HCT116 (cell line): ENCODE measurements around the gene AUTS2. TPM values are rescaled to one million over a fixed set of nuclear protein-coding genes. Genes with fewer than 3 reads are reported as not detected.

Source experiments
- ATAC-seq: fragments of 200-7000 bp; cut with Tn5 transposase; 2 replicates; pipeline ENCODE4 v1.9.1; 2020; ENCODE audit warnings: mild to moderate bottlenecking, moderate library complexity
- BruUV-seq: library from RNA; stranded (reverse); fragments of 400-500 nt; replicated peaks from 2 replicates; lab custom pipeline; 2021; lab: Mats Ljungman, UMichigan
- CTCF ChIA-PET: fragments of 300-600 bp; sonication (Branson Sonifier 250); formaldehyde crosslinking; loops from one replicate; lab custom pipeline; 2021; ENCODE audit warnings: antibody characterized with exemption; lab: Charles Lee
- POLR2A ChIA-PET: fragments of 300-600, 350-600 bp; sonication (Branson Sonifier 250); formaldehyde crosslinking; loops from one replicate; lab custom pipeline; 2021; ENCODE audit warnings: antibody characterized with exemption; lab: Charles Lee
- RAD21 ChIA-PET, 2 experiments: fragments of 300-600 bp; sonication (Branson Sonifier 250); formaldehyde crosslinking; loops; one replicate each; lab custom pipeline; 2023; ENCODE audit warnings: low total read pairs in 2 of 2; ENCODE audit not compliant: uncharacterized antibody in 2 of 2, unreplicated experiment in 2 of 2, low non-redundant PET in 1 of 2; lab: Charles Lee
- DNase-seq: peaks from one replicate; pipeline ENCODE4 v3.0.0-alpha.2; 2010; ENCODE audit warnings: low read depth, low spot score
- H2AFZ ChIP-seq: fragments of 200-600 bp; shearing (Covaris generic), sonication (generic); 2 replicates; pipeline ENCODE4 v1.6.1; 2017; ENCODE audit warnings: low read depth, mixed run types, mixed read lengths, antibody characterized with exemption, low read length; ENCODE audit not compliant: poor library complexity, severe bottlenecking
- H3K27ac ChIP-seq: 2 replicates; pipeline ENCODE4 v1.5.1; 2012; ENCODE audit warnings: low read depth, low read length
- H3K27me3 ChIP-seq: fragments of 200-600 bp; sonication (generic); 2 replicates; pipeline ENCODE4 v1.6.1; 2016; ENCODE audit warnings: mixed run types, low read length, mixed read lengths; ENCODE audit not compliant: insufficient read depth
- H3K36me3 ChIP-seq, 2 experiments: fragments of 200-500 bp in 1 of 2; fragments of 200-600 bp in 1 of 2; sonication (Bioruptor generic) in 1 of 2; sonication (generic) in 1 of 2; 2 replicates each; pipeline versions ENCODE4 v1.5.1 to v1.6.1; 2014 to 2016; ENCODE audit warnings: low read length in 2 of 2, inconsistent platforms in 1 of 2, mixed read lengths in 1 of 2, mixed run types in 1 of 2; ENCODE audit not compliant: insufficient read depth in 2 of 2, control insufficient read depth in 1 of 2
- H3K4me1 ChIP-seq, 2 experiments: fragments of 200-600 bp in 1 of 2; sonication (generic) in 1 of 2; 2 replicates each; pipeline versions ENCODE4 v1.5.1 to v1.6.1; 2012 to 2017; ENCODE audit warnings: low read length in 2 of 2, inconsistent platforms in 1 of 2, mild to moderate bottlenecking in 1 of 2, mixed read lengths in 1 of 2, mixed run types in 1 of 2, moderate library complexity in 1 of 2; ENCODE audit not compliant: insufficient read depth in 2 of 2, control insufficient read depth in 1 of 2
- H3K4me2 ChIP-seq: fragments of 200-600 bp; sonication (generic); 2 replicates; pipeline ENCODE4 v1.6.1; 2017; ENCODE audit warnings: mixed run types, low read length, mixed read lengths
- H3K4me3 ChIP-seq, 2 experiments: fragments of 200-600 bp in 1 of 2; sonication (generic) in 1 of 2; replicated peaks in 1 of 2; 2 replicates each; pipeline ENCODE4 v1.5.1; 2011 to 2016; ENCODE audit warnings: low read length in 2 of 2, control low read depth in 1 of 2, low read depth in 1 of 2, mild to moderate bottlenecking in 1 of 2, mixed read lengths in 1 of 2, mixed run types in 1 of 2
- H3K79me2 ChIP-seq: fragments of 200-600 bp; sonication (generic); 2 replicates; pipeline ENCODE4 v1.6.1; 2017; ENCODE audit warnings: mild to moderate bottlenecking, mixed run types, low read length, moderate library complexity, mixed read lengths; ENCODE audit not compliant: insufficient read depth
- H3K9ac ChIP-seq: fragments of 200-600 bp; sonication (generic); 2 replicates; pipeline ENCODE4 v1.6.1; 2016; ENCODE audit warnings: low read length, mixed read lengths
- H3K9me2 ChIP-seq: fragments of 200-600 bp; sonication (generic), shearing (Covaris generic); 2 replicates; pipeline ENCODE4 v1.6.1; 2017; ENCODE audit warnings: mixed run types, mild to moderate bottlenecking, moderate library complexity; ENCODE audit not compliant: insufficient read depth
- H3K9me3 ChIP-seq, 2 experiments: fragments of 200-500 bp in 1 of 2; fragments of 200-600 bp in 1 of 2; sonication (Bioruptor generic) in 1 of 2; sonication (generic) in 1 of 2; 2 replicates each; pipeline ENCODE4 v1.6.1; 2014 to 2017; ENCODE audit warnings: low read length in 2 of 2, mixed read lengths in 2 of 2, inconsistent platforms in 1 of 2, low read depth in 1 of 2, mild to moderate bottlenecking in 1 of 2, mixed run types in 1 of 2, moderate library complexity in 1 of 2; ENCODE audit not compliant: control insufficient read depth in 1 of 2, insufficient read depth in 1 of 2
- H4K20me1 ChIP-seq: fragments of 200-600 bp; sonication (generic), shearing (Covaris generic); 2 replicates; pipeline ENCODE4 v1.6.1; 2017; ENCODE audit warnings: mixed run types, mild to moderate bottlenecking, moderate library complexity; ENCODE audit not compliant: insufficient read depth
- EGR1 ChIP-seq: IDR thresholded peaks from 2 replicates; pipeline ENCODE4 v1.6.1; 2012; ENCODE audit warnings: low read depth
- POLR2AphosphoS5 ChIP-seq: IDR thresholded peaks from 2 replicates; pipeline ENCODE4 v1.6.1; 2011; ENCODE audit warnings: mild to moderate bottlenecking, low read depth, low read length, moderate library complexity
- SIN3A ChIP-seq: IDR thresholded peaks from 2 replicates; pipeline ENCODE4 v1.6.1; 2012; ENCODE audit warnings: low read depth
- ZNF274 ChIP-seq: fragments of 200-500 bp; sonication (Bioruptor generic); IDR thresholded peaks from 2 replicates; pipeline ENCODE4 v1.6.1; 2014; ENCODE audit warnings: mild to moderate bottlenecking, low read depth, low read length, inconsistent platforms
- intact Hi-C: fragments of 100-400 bp; cut with micrococcal nuclease; formaldehyde crosslinking; loops from 2 replicates; pipeline ENCODE4 v1.10.0; 2022
- total RNA-seq: library from RNA; stranded (reverse); gene quantifications from one replicate; pipeline ENCODE4 v1.2.1, GENCODE V29; 2021; ENCODE audit not compliant: unreplicated experiment
- TF ChIP-seq, protein P1 (sequence below): IDR thresholded peaks from 2 replicates; pipeline ENCODE4 v1.6.1; 2011; ENCODE audit warnings: mild to moderate bottlenecking, low read length, moderate library complexity; ENCODE audit not compliant: insufficient replicate concordance; ENCODE audit errors: extremely low read depth

Gene AUTS2
- total RNA-seq, 1 experiment from 2014 or later, result 0.93 TPM

DNA sequence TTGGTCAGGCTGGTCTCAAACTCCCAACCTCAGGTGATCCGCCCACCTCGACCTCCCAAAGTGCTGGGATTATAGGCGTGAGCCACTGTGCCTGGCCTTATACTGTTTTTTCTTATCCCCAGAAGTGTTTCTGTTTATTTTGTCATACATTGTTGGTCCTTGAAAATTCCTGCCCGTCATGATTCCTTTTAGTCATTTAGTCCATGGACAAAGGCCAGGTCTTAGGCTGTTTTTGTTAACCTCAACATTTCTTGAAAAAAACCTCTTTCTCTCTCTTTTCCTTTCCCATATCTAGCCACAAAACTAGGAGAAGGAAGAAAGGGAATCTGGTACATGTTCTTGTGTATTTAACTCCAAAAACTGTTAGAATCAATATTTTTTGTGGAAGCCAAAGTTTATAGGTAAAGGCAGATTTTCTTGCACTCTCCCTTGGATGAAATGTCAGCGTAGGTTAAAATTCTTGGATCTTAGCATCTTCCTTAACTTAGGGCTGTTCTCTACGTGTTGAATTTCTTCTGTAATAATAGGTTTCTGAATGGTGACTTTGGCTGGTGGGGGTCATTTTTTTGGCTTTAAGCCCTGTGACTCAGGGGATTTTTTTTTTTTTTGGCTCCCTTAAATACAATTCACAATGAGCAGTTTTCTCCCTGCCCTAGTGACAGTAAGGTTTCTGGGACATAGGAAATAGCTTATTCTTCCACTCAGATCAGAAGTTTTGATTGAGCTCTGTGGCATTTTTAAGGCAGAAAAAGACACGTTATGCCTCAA is 500.8 kb downstream of the AUTS2 start:
- POLR2A ChIA-PET, result no interaction called here
- no TSS peak for BruUV-seq

GRCh38 chr7:70104243-70104642 is 506.0 kb downstream of the AUTS2 start:
- peaks cover 9 to 16% of the 10 kb centered on the region in 2 experiments; a peak in 2 of 4 replicates for H3K9me3 ChIP-seq
- no peak for TF ChIP-seq SIN3A
- RAD21 ChIA-PET, result no interaction called here
- no peaks in the 10 kb centered on the region for H3K27me3 ChIP-seq
- no peaks in the 10 kb centered on the region for H4K20me1 ChIP-seq
- DNase-seq, result no peak
- H3K4me1 ChIP-seq, result no peaks in the 10 kb centered on the region
- no peaks in the 10 kb centered on the region for H3K36me3 ChIP-seq
- no peak overlapping the region for H3K4me3 ChIP-seq
- H3K9ac ChIP-seq, result no peak overlapping the region
- H3K27ac ChIP-seq, result no peak overlapping the region
- ATAC-seq, result no peak
- POLR2A ChIA-PET, result no interaction called here
- CTCF ChIA-PET, result no interaction called here
- no peak overlapping the region for H2AFZ ChIP-seq
- intact Hi-C loops, result loop anchor here (10.0 kb wide), 1 partner anchor 59 kb away; no protein-coding TSS in a partner anchor
- BruUV-seq, result no TSS peak
- no peak overlapping the region for H3K4me2 ChIP-seq
- H3K9me2 ChIP-seq, result no peaks in the 10 kb centered on the region
- H3K79me2 ChIP-seq, result no peaks in the 10 kb centered on the region

More for the DNA sequence above, 500.8 kb downstream of the AUTS2 start:
- TF ChIP-seq POLR2AphosphoS5 (no peak), EGR1 (no peak), ZNF274 (no peak)
- TF ChIP-seq, protein P1, sequence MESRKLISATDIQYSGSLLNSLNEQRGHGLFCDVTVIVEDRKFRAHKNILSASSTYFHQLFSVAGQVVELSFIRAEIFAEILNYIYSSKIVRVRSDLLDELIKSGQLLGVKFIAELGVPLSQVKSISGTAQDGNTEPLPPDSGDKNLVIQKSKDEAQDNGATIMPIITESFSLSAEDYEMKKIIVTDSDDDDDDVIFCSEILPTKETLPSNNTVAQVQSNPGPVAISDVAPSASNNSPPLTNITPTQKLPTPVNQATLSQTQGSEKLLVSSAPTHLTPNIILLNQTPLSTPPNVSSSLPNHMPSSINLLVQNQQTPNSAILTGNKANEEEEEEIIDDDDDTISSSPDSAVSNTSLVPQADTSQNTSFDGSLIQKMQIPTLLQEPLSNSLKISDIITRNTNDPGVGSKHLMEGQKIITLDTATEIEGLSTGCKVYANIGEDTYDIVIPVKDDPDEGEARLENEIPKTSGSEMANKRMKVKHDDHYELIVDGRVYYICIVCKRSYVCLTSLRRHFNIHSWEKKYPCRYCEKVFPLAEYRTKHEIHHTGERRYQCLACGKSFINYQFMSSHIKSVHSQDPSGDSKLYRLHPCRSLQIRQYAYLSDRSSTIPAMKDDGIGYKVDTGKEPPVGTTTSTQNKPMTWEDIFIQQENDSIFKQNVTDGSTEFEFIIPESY, result no peak
- Histone ChIP-seq H3K9me3 (peaks cover 10% of the 10 kb centered on the region in 2 experiments; a peak in 2 of 4 replicates), H3K4me2 (no peak overlapping the region), H3K4me1 (no peaks in the 10 kb centered on the region), H3K79me2 (no peaks in the 10 kb centered on the region), H3K36me3 (no peaks in the 10 kb centered on the region), H3K27me3 (no peaks in the 10 kb centered on the region), H3K9me2 (no peaks in the 10 kb centered on the region), H3K27ac (no peak overlapping the region), H2AFZ (no peak overlapping the region), H3K4me3 (no peak overlapping the region), H3K9ac (no peak overlapping the region), H4K20me1 (no peaks in the 10 kb centered on the region)
- ChIA-PET RAD21 (no interaction called here), CTCF (no interaction called here)
- intact Hi-C loops, result no loop called here
- ATAC-seq (no peak), DNase-seq (no peak)
